Cerebellar nuclear complex (tissue), 1 donor: Measurements from ENCODE around the gene MITF.
"Not testable (repeated sequence)": the region's sequence is repeated elsewhere in the genome, so short reads cannot be mapped to it uniquely, and the experiment has no call there.

Source experiments
- DNase-seq, 2 experiments: peaks; one replicate each; lab custom pipeline; 2025; lab: John Stamatoyannopoulos, UW

MITF gene

DNA sequence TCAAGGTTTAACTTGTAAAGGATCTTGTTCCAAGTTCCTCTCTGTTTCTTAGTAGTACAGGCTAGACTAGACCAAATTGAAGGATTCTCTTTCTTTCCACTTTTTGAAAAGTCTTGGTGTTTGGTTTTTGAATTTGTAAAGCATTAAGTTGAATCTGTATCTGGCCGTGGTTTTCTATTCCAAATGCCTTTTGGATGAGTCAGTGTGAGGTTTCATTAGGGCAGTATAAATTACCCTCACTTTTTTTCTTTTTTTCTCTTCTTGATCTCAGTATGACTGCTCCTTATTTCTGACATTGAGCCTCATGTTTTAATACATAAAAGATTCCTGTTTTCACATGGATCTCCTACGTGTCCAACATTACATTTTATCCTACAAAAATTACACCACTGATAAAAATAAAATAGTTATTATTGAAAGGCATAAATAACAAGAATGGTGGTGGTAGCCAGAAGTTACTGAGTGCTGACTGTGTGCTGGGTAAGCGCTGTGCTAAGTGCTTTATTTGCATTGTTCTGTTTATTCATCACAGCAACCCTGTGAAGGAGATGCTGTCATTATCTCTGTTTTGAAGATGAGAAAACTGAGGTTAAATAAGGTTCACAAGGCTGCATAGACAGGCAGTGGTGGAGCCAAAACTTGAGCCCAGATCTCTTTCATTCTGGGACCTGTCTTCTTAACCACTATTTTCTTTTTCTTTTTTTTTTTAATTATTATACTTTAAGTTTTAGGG lies 48.3 kb downstream of the MITF start:
- no peak for DNase-seq

DNA sequence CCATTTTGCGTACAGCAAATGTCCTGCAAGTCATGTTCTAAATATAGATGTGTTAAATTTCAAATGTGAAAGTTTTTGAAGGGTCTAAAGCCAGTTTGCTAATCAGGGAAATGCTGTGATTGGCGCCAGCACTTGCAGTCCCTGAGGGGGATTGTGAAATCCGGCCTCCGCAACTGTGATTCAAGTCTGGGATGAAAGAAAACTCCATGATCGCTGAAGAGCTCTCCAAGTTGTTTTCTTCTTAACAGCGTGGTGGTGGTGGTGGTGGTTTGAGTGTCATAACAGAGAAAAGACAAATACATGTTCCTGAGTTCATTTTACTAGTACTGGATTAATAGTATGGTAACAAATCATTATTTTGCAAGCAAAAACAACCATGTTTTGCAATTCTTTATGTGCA lies 51.8 kb downstream of the MITF start:
- DNase-seq: no peak

DNA sequence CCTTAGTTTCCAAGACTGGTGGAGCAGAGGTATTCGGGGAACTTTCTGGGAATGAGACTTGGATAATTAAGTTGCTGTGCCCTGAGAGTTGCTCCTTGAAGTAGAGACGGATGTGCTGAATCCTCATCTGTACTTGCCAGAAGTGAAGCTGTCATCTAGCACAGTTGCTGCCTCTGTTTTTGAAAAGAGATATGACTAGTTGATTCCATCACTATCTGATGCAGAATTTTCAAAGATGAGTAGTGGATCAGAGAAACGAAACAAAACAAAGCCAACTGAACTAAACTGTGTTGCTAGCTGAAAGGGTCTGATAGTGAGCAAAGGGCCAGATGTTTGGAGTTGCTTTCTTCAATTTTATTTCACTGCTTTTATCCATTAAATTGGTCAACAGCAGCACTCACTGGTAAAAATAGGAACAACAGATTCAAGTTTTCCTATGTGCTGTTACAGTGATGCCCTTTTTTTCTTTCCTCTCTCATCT lies 52.7 kb downstream of the MITF start:
- DNase-seq: no peak

DNA sequence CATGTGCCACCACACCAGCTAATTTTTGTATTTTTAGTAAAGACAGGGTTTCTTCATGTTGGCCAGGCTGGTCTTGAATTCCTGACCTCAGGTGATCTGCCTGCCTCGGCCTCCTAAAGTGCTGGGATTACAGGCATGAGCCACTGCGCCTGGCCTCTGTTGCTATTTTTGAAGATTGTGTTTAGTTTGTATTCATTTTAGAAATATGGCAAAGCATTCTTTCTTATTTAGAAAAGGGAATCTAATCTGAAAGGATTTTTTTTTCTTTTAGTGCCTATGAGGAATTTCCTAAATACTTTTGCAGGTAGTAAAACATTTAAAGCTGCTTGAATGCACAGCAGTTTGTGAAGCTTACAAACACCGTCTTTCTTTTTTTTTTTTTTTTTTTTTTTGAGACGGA lies 56.9 kb downstream of the MITF start:
- DNase-seq: not testable (repeated sequence)

DNA sequence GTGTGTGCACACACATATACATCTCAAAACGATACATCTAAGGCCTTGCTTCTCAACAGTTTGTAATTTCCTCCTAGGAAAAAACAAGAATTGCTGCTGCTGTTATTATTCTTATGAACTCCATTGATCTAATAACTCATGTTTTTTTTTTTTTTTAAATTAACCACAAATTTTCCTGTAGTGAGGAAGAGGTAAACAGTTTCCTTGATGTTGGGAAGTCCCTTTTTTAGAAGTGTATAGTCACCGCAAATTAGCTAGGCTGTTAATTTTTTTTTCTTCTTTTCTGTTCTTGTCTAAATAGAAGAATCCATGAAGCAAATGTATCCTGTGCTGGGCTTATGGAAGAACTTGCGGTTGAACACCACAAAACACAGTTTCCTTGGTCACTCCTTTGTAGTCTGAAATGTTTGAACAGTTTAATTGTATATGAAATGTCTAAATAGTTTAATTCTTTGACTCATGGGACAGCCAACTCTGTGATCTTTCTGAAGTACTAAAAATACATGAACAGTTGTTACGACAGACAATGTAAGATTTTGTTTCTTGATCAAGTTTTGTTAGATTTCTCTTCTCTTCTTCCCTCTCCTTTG lies 64.5 kb downstream of the MITF start:
- DNase-seq: no peak

DNA sequence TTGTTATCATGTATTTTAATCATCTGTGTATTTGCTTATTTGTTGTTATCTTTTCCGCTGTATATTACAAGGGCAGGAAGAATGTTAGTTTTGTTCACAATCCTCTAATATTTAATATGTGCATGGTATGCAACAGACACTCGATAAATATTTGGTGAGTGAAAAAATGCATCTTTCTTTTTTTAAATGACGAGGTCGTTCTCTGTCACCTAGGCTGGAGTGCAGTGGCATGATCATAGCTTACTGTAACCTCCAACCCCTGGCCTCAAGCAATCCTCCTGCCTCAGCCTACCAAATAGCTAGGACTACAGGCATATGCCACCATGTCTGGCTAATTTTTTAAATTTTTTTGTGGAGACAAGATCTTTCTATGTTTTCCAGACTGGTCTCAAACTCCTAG lies 66.2 kb downstream of the MITF start:
- DNase-seq: no peak

DNA sequence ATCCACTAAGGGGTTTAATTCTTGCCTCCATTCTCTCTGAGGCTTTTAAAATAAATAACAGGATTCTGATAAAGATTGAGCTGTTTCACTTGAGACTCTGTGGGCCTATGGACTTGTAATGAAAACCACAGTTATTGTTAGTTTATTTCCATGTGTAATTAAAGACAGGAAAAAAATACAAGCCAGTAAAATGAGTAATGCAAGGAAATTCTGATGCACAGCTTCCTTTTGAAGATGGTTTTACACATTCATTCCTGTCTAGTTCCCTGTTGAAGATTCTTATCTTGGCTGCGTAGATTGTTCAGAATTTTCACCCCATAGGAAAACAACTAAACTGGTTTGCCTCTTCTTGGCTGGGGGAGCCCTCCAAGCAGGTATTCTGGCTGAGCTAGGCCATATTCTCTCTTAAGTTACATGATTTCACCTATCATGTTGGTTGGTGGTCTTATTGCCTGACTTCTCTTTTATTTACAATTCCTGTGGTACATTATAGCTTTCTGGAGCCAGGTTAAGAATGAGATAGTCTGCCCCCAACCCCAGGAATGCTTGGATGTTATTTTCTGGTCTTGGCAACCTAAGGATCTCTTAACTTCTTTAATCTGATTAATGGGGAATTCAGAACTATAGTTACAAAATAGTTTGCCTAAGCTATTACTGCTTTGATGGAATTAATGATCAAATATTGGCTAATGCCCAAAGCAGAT lies 67.6 kb downstream of the MITF start:
- DNase-seq: no peak

DNA sequence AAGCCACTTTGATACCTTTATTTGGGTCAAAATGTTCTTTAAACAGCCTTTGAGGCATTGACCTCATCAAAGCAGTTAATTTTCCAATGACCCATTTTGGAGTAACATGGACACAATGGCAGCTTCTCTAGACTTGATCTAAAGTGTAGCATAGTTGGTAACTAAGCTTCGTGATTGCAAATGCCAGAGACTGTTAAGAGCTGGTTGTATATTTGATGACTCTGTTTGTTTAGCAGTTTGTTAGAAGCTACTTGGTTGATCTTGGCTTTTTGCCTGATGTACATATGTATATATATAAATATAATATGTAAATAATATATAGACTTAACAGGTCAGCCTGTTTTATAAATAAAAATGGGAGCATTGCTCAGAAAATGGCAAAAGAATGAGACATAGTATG lies 68.4 kb downstream of the MITF start:
- DNase-seq: no peak

DNA sequence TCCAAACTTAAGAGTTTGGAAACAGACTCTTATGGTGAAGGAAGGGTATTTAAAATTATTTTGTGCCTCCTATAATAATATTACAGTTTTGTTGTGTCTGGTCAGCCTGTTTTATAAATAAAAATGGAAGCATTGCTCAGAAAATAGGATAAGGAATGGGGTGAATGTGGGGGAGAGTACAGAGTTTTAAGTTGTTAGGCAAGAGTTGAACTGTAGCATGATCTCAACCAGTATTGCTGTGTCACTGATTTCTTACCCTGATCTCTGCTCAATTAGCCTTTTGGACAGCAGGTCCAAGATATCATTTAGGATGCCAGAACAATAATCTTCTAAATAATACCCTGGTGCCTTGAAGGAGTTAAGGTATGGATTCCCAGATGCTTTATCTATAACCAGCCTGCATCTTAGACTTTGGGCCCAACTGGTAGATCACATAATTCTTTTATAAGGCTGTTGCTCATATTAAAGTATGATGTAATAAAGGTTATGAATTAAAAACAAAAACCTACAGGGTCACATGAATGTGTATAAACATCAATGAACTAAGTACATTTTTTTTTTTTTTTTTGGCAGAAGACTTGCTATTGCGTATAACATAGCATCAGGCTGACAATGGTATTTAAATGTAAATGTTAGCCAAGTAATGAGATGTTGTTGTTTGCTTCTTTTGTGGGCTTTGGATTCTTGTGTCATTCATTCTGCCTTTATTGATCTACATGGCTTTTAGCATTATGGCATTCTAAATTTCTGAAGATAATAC lies 70.0 kb downstream of the MITF start:
- DNase-seq: no peak

DNA sequence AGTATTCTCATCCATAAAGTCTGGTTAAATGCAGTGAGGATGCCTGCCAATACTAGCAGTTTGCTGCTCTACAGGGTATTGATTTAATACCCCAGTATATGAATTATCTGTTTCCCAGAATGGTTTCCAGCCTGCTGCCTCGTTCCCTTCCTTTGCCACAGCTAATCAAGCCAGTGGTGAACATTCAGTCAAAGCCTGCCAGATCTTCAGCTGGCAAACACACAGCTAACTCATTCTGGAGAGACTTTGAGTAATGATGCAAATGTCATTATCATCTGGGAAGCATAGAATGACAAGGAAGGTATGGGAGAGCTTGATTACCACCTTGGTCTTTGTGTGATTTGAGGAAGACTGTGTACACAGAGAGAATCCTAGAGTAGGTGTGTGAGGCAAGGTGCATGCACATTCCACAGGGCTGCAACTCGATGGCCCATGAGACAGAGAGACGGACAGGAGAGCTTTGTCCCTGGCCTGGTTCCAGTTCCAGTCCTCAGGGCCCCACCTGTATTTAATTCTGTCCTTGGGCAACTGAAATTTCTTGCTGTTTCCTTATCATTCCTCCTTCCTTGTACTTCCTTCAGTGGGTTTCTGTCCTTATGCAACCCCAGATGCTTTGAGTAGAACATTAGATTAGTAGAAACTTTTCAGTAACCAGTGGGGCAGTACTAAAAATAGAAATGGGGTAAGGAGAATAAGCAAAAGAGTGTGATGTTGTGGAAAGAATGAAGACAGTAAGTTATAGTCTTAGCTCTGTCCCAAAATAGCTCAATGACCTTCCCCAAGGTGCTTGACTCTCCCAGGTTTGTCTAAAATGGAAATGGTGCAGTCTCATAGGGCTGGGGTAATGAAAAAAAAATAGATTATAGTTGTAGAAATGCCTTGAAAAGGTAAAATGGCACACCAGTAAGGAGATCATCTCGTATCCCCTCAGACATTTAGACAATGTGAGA lies 72.5 kb downstream of the MITF start:
- no peak for DNase-seq

DNA sequence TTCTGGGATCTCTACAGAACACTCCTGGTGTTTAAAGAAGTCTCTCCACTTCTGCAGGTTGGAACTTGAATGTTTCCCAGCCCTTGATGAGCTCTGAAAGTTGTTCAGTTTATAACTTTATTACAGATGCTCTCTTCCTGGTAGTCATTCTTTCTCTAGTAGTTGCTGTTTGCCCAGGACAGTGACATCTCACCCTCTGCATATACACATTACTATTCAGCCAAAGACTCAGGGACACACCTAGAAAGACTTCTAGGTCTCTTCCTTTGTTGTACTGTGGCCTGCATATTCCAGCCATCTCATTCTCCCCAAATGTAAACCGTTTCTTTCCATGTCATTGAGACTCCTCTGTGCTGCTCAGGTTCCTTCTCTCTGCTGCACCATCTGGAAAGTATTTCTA lies 76.7 kb downstream of the MITF start:
- DNase-seq: no peak

DNA sequence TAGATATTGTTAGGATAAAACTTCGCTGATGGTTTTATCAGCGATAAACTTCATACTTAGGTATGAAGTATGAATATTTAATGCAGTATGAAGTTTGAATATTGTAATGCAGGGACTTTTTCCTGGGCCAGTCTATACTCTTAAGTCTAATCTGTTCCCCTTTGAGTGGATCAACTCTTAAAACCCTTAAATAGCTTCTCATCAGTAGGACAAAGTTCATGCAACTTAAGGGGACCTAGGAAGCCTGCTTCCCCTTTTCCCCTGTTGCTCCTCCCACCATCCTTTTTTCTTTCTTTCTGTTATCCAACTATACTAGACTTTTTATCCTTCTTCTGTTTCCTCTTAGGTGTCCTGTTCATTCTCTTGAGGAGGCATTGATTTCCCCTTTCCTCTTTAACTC lies 78.7 kb downstream of the MITF start:
- no peak for DNase-seq

DNA sequence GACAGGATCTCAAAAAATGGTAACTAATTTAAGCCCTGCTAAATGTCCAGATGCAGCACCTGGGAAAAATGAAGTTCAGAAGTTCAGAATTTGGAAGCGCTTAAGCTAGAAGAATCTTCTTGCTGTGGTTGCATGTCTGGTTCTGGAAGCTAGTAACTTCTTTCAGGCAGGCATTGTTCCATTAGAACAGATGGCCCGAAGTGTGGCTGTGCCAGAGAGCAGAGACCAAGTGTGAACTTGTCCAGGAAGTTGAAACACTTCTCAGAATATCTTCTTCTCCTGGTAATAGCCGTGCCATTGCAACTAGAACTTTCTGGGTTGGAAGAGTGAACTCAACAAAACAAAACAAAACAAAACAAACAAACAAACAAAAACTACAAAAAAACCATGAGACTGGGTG lies 80.0 kb downstream of the MITF start:
- DNase-seq: no peak

DNA sequence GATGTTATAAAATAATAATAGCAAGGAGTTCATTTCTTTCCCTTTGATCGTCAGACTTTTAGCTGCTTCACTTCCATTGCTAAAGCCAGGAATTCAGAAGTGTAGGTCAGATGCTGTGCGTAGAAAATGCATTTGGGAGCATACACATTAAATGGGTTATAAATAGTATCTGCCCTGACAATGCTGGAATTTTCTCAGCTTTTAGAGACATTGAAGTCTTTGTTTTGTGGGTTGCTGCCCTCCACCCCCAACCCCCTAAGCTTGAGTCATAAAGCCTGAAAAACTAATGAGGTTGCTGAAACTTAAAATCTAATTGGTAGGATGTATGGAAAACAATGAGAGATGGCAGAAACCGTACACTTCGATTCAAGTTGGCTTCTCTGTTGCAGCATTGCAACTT lies 81.9 kb downstream of the MITF start:
- DNase-seq: no peak

DNA sequence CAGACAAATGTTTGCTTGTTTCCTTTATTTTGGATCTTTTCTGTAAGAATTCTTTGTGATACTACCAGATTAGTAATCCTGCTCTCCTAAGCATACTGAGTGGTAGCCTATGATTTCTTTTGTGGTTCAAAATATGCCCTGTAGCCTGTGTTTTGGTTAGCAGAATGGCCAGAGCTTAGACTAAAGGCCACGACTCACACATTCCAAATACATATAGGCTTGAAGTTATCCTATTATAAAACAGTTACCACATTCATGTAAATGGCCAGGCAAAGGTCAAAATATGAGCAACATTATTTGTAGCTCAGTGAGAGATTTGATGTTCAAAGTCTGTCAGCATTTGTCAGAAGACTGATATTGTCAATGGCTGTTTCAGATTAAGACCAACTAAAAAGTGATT lies 84.5 kb downstream of the MITF start:
- no peak for DNase-seq

DNA sequence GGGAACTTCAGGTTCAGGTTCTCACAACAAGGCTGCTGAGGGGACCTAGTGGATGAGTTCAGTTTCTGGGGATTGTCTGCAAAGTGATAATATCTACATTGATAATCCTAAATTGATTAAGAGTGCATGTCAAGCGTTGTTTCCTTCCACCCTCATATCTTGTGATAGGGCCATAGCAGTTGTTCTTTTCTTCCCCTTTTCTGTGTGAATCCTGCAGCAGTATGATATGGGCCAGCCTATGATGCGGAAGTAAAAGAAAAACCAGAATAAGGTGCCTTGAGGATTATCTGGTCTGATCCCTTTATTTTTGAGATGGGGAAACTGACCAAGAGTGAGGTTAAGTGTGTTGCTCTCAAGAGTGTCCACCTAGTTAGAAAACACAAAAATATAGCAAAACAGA lies 86.2 kb downstream of the MITF start:
- no peak for DNase-seq

DNA sequence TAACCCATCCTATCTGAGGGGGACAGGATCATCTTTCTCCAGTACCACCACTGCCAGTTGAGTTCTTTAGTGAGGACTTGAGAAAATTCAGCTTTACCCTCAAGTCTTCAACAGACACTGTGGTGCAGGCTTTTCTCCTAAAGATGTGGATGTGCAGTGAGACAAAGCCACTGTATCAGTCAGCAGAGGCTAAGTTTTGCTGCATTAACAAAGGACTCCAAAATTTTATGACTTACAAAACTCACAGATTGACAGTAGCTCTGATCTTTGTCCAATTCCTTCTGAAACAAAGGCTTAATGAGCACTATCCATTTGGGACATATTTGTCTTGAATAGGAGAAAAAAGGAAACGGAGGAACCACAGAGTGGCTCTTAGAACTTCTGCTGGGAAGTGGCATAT lies 87.9 kb downstream of the MITF start:
- DNase-seq: no peak

DNA sequence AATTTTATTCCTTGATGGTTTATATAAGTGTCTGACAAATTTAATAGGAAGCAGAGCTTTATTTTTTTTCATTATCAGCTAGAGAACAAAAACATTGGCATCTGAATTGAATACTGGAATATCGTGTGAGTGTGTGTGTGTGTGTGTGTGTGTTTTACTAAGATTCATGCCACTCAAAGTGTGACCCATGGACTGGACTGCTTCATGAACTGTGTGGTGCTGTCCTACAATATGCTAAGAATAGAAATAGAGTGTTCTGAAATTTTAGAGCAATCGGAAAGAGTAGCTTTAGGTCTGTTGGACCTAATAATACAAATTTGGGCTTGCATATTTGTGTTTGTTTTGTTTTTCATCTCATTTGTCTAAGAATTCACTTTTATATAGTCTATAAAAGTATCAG lies 89.6 kb downstream of the MITF start:
- DNase-seq: no peak

DNA sequence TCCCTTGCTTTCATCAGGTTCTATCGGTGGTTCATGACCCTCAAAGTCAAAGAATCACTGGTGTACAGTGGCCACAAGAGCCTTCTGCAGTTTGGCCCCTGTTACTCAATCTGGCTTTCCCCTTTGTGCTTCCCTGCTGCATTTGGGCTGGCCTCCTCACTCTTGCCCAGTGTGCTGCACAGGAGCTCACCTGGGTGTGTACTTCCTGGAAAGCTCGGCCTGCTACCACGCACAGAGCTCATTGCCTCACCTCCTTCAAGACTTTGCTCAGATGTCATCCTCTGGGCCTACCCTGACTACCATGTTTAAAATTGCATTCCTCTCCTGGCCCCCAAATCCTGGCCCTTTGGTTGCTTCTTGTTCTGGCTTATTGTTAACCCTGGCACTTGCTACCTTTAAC lies 90.9 kb downstream of the MITF start:
- no peak for DNase-seq

DNA sequence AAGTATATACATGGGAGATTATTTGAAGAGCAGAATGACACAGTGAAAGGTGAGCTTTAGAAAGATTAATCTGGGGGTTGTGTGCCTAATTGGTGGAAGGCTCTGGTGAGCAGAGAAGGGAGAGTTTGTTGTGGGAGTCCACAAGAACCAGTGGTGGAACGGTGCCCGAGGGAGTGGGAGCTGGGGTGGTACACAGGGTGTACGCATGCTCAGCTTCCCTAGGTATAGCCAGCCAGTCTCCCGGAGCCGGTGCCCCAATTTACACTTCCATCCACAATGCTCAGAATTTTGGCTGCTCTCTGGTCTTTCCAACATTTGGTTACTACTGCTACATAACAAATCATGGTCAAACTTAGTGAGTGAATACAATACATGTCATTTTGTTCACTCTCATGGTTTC lies 92.5 kb downstream of the MITF start:
- no peak for DNase-seq

DNA sequence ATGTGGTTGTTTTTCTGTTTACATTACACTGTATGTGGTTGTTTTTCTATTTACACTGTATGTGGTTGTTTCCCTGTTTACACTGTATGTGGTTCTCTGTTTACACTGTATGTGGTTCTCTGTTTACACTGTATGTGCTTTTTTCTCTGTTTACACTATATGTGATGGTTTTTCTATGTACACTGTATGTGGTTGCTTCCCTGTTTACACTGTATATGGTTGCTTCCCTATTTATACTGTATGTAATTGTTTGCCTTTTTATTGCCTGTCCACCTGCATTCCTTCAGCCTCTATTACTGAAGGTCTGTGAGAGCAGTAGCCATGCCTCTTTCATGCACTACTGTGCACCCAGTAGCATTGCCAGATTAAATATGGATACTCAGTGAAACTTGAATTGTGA lies 94.3 kb downstream of the MITF start:
- no peak for DNase-seq

DNA sequence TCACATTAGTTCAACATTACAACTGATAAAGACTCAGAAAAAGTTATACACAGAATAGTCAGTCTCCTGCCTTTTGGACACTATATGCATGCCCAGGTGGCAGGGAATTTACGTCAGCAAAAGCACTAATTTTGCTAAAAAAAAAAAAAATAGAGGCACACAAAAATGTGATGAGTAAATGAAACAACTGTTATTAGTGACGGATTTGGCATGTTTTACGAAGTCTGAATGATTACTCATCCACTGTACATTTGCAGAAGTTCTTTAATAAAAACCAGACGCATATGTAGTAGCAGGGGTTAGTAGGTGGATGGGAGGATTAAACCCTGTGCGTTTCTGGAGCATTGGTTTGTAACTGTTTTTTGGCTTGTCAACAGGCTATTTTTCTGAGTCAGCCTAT lies 99.0 kb downstream of the MITF start:
- DNase-seq: no peak
